ENCODE measurements around the gene RHD.
"Not testable (repeated sequence)": the region's sequence is repeated elsewhere in the genome, so short reads cannot be mapped to it uniquely, and the experiment has no call there.

- TF ChIP-seq CTCF, POLR2A, POLR2AphosphoS5, EP300 (IDR thresholded peaks at IDR 0.05): not testable (repeated sequence)
Measured at GRCh38 chr1:25309085-25309484, 36.8 kb downstream of the RHD start.
